ENCODE results near the gene TAF4.
"Not testable (repeated sequence)": the region's sequence is repeated elsewhere in the genome, so short reads cannot be mapped to it uniquely, and the experiment has no call there.

Gene TAF4

GRCh38 chr20:62063315-62063980, 2.2 kb downstream of the TAF4 start:
- WGBS, 2 experiments (ENCODE audit: insufficient coverage in 2 of 2), result 83% methylated on average over 38 to 39 of the region's 39 CpGs
- Histone ChIP-seq H3K4me3 (ENCODE audit: extremely low read depth, insufficient read depth, low read length, poor library complexity, severe bottlenecking) (peak overlapping the region; percentile 33), H3K36me3 (ENCODE audit: control insufficient read depth, insufficient read depth, low read length) (peaks cover 25% of the 10 kb centered on the region), H3K27ac (ENCODE audit: low read depth, low read length, severe bottlenecking) (no peak overlapping the region), H3K9me3 (ENCODE audit: control insufficient read depth, low read length) (no peaks in the 10 kb centered on the region), H3K4me1 (ENCODE audit: control insufficient read depth, insufficient read depth, low read length, poor library complexity, severe bottlenecking) (peaks cover 25% of the 10 kb centered on the region)

- Histone ChIP-seq H3K9me3 (ENCODE audit: control insufficient read depth, low read length) (no peaks in the 10 kb centered on the region), H3K27ac (ENCODE audit: low read depth, low read length, severe bottlenecking) (no peak overlapping the region), H3K4me1 (ENCODE audit: control insufficient read depth, insufficient read depth, low read length, poor library complexity, severe bottlenecking) (peaks cover 25% of the 10 kb centered on the region), H3K4me3 (ENCODE audit: extremely low read depth, insufficient read depth, low read length, poor library complexity, severe bottlenecking) (no peak overlapping the region), H3K36me3 (ENCODE audit: control insufficient read depth, insufficient read depth, low read length) (peaks cover 25% of the 10 kb centered on the region)
- 84 to 85% methylated on average over 9 to 10 of the region's 12 CpGs for WGBS, 2 experiments (ENCODE audit: insufficient coverage in 2 of 2)
Observed at GRCh38 chr20:62062661-62063314, 2.9 kb downstream of the TAF4 start.

GRCh38 chr20:62061851-62062423, 3.7 kb downstream of the TAF4 start:
- Histone ChIP-seq H3K36me3 (ENCODE audit: control insufficient read depth, insufficient read depth, low read length) (peaks cover 25% of the 10 kb centered on the region), H3K4me1 (ENCODE audit: control insufficient read depth, insufficient read depth, low read length, poor library complexity, severe bottlenecking) (peaks cover 18% of the 10 kb centered on the region), H3K9me3 (ENCODE audit: control insufficient read depth, low read length) (no peaks in the 10 kb centered on the region), H3K4me3 (ENCODE audit: extremely low read depth, insufficient read depth, low read length, poor library complexity, severe bottlenecking) (no peak overlapping the region), H3K27ac (ENCODE audit: low read depth, low read length, severe bottlenecking) (no peak overlapping the region)
- WGBS, 2 experiments (ENCODE audit: insufficient coverage in 2 of 2), result 73 to 80% methylated on average over 1 to 3 of the region's 8 CpGs

- Histone ChIP-seq H3K9me3 (ENCODE audit: control insufficient read depth, low read length) (no peaks in the 10 kb centered on the region), H3K27ac (ENCODE audit: low read depth, low read length, severe bottlenecking) (no peak overlapping the region), H3K4me1 (ENCODE audit: control insufficient read depth, insufficient read depth, low read length, poor library complexity, severe bottlenecking) (peaks cover 18% of the 10 kb centered on the region), H3K4me3 (ENCODE audit: extremely low read depth, insufficient read depth, low read length, poor library complexity, severe bottlenecking) (no peak overlapping the region), H3K36me3 (ENCODE audit: control insufficient read depth, insufficient read depth, low read length) (peaks cover 32% of the 10 kb centered on the region)
- 97 to 98% methylated on average over 4 to 9 of the region's 12 CpGs for WGBS, 2 experiments (ENCODE audit: insufficient coverage in 2 of 2)
Observed at GRCh38 chr20:62060631-62061541, 4.8 kb downstream of the TAF4 start.

- H3K27ac ChIP-seq (ENCODE audit: low read depth, low read length, severe bottlenecking), result no peak overlapping the region
- WGBS, 2 experiments (ENCODE audit: insufficient coverage in 2 of 2), result 91% methylated on average over 23 of the region's 25 CpGs
- peaks cover 18% of the 10 kb centered on the region for H3K4me1 ChIP-seq (ENCODE audit: control insufficient read depth, insufficient read depth, low read length, poor library complexity, severe bottlenecking)
- H3K4me3 ChIP-seq (ENCODE audit: extremely low read depth, insufficient read depth, low read length, poor library complexity, severe bottlenecking), result no peak overlapping the region
- peaks cover 37% of the 10 kb centered on the region for H3K36me3 ChIP-seq (ENCODE audit: control insufficient read depth, insufficient read depth, low read length)
- H3K9me3 ChIP-seq (ENCODE audit: control insufficient read depth, low read length), result no peaks in the 10 kb centered on the region
Observed at GRCh38 chr20:62059920-62060630, 5.6 kb downstream of the TAF4 start.

GRCh38 chr20:62059401-62059800, 6.3 kb downstream of the TAF4 start:
- 89 to 91% methylated on average over 11 of the region's 11 CpGs for WGBS, 2 experiments (ENCODE audit: insufficient coverage in 2 of 2)

GRCh38 chr20:62058941-62059340, 6.7 kb downstream of the TAF4 start:
- WGBS, 2 experiments (ENCODE audit: insufficient coverage in 2 of 2), result 93 to 95% methylated on average over 8 to 10 of the region's 11 CpGs
- Histone ChIP-seq H3K4me1 (ENCODE audit: control insufficient read depth, insufficient read depth, low read length, poor library complexity, severe bottlenecking) (peaks cover 15% of the 10 kb centered on the region), H3K4me3 (ENCODE audit: extremely low read depth, insufficient read depth, low read length, poor library complexity, severe bottlenecking) (no peak overlapping the region), H3K9me3 (ENCODE audit: control insufficient read depth, low read length) (no peaks in the 10 kb centered on the region), H3K36me3 (ENCODE audit: control insufficient read depth, insufficient read depth, low read length) (peaks cover 37% of the 10 kb centered on the region), H3K27ac (ENCODE audit: low read depth, low read length, severe bottlenecking) (no peak overlapping the region)

More at GRCh38 chr20:62059401-62059800, 6.3 kb downstream of the TAF4 start:
- H3K4me1 ChIP-seq (ENCODE audit: control insufficient read depth, insufficient read depth, low read length, poor library complexity, severe bottlenecking), result peaks cover 18% of the 10 kb centered on the region
- H3K4me3 ChIP-seq (ENCODE audit: extremely low read depth, insufficient read depth, low read length, poor library complexity, severe bottlenecking), result no peak overlapping the region
- peaks cover 37% of the 10 kb centered on the region for H3K36me3 ChIP-seq (ENCODE audit: control insufficient read depth, insufficient read depth, low read length)
- no peak overlapping the region for H3K27ac ChIP-seq (ENCODE audit: low read depth, low read length, severe bottlenecking)
- no peaks in the 10 kb centered on the region for H3K9me3 ChIP-seq (ENCODE audit: control insufficient read depth, low read length)

- Histone ChIP-seq H3K36me3 (ENCODE audit: control insufficient read depth, insufficient read depth, low read length) (peaks cover 28% of the 10 kb centered on the region), H3K4me3 (ENCODE audit: extremely low read depth, insufficient read depth, low read length, poor library complexity, severe bottlenecking) (no peak overlapping the region), H3K27ac (ENCODE audit: low read depth, low read length, severe bottlenecking) (no peak overlapping the region), H3K9me3 (ENCODE audit: control insufficient read depth, low read length) (no peaks in the 10 kb centered on the region), H3K4me1 (ENCODE audit: control insufficient read depth, insufficient read depth, low read length, poor library complexity, severe bottlenecking) (no peaks in the 10 kb centered on the region)
- 95 to 98% methylated on average over 7 to 9 of the region's 11 CpGs for WGBS, 2 experiments (ENCODE audit: insufficient coverage in 2 of 2)
Observed at GRCh38 chr20:62056975-62057374, 8.7 kb downstream of the TAF4 start.

GRCh38 chr20:62056377-62056776, 9.3 kb downstream of the TAF4 start:
- peaks cover 22% of the 10 kb centered on the region for H3K36me3 ChIP-seq (ENCODE audit: control insufficient read depth, insufficient read depth, low read length)
- no peaks in the 10 kb centered on the region for H3K9me3 ChIP-seq (ENCODE audit: control insufficient read depth, low read length)
- H3K4me1 ChIP-seq (ENCODE audit: control insufficient read depth, insufficient read depth, low read length, poor library complexity, severe bottlenecking), result no peaks in the 10 kb centered on the region
- 97 to 100% methylated on average over 3 to 5 of the region's 6 CpGs for WGBS, 2 experiments (ENCODE audit: insufficient coverage in 2 of 2)
- H3K27ac ChIP-seq (ENCODE audit: low read depth, low read length, severe bottlenecking), result no peak overlapping the region
- no peak overlapping the region for H3K4me3 ChIP-seq (ENCODE audit: extremely low read depth, insufficient read depth, low read length, poor library complexity, severe bottlenecking)

GRCh38 chr20:62055862-62056115, 9.9 kb downstream of the TAF4 start:
- H3K9me3 ChIP-seq (ENCODE audit: control insufficient read depth, low read length); H3K27ac ChIP-seq (ENCODE audit: low read depth, low read length, severe bottlenecking); H3K4me3 ChIP-seq (ENCODE audit: extremely low read depth, insufficient read depth, low read length, poor library complexity, severe bottlenecking); H3K4me1 ChIP-seq (ENCODE audit: control insufficient read depth, insufficient read depth, low read length, poor library complexity, severe bottlenecking): not testable (repeated sequence)
- WGBS, 2 experiments (ENCODE audit: insufficient coverage in 2 of 2), result 81 to 100% methylated on average over 4 to 5 of the region's 6 CpGs
- peaks cover 17% of the 10 kb centered on the region for H3K36me3 ChIP-seq (ENCODE audit: control insufficient read depth, insufficient read depth, low read length)

Measured in mesodermal cell (in vitro differentiated cells).